ENCODE results near the gene AP1G2.
"Not testable (repeated sequence)": the region's sequence is repeated elsewhere in the genome, so short reads cannot be mapped to it uniquely, and the experiment has no call there.

Gene AP1G2

GRCh38 chr14:23602181-23603095, 34.8 kb upstream of the AP1G2 start:
- no peak overlapping the region for H3K4me3 ChIP-seq
- H3K27ac ChIP-seq = no peak overlapping the region
- DNase-seq = no peak
- peaks cover 0 to 5% of the 10 kb centered on the region in 2 donors for H3K27me3 ChIP-seq
- H3K9me3 ChIP-seq = no peaks in the 10 kb centered on the region
- H3K4me1 ChIP-seq = no peaks in the 10 kb centered on the region
- no peaks in the 10 kb centered on the region for H3K36me3 ChIP-seq
- intact Hi-C loops (cut with DNase I; ENCODE audit: low total_unique reads) = no loop called here
- TF ChIP-seq CTCF (IDR thresholded peaks at IDR 0.05) = no peak

GRCh38 chr14:23601845-23602180, 34.2 kb upstream of the AP1G2 start:
- Histone ChIP-seq H3K9me3 (no peaks in the 10 kb centered on the region), H3K27ac (no peak overlapping the region), H3K4me1 (no peaks in the 10 kb centered on the region), H3K27me3 (no peaks in the 10 kb centered on the region), H3K4me3 (no peak overlapping the region), H3K36me3 (no peaks in the 10 kb centered on the region)
- no peak for TF ChIP-seq CTCF (IDR thresholded peaks at IDR 0.05)
- intact Hi-C loops (cut with DNase I; ENCODE audit: low total_unique reads) = no loop called here
- DNase-seq = no peak

- intact Hi-C loops (cut with DNase I; ENCODE audit: low total_unique reads) = no loop called here
- Histone ChIP-seq H3K27ac (no peak overlapping the region), H3K4me3 (no peak overlapping the region), H3K27me3 (no peaks in the 10 kb centered on the region), H3K36me3 (no peaks in the 10 kb centered on the region), H3K4me1 (no peaks in the 10 kb centered on the region), H3K9me3 (no peaks in the 10 kb centered on the region)
- no peak for DNase-seq
- no peak for TF ChIP-seq CTCF (IDR thresholded peaks at IDR 0.05)
Measured at GRCh38 chr14:23601424-23601823, 33.8 kb upstream of the AP1G2 start.

- Histone ChIP-seq H3K36me3 (no peaks in the 10 kb centered on the region), H3K4me3 (no peak overlapping the region), H3K9me3 (no peaks in the 10 kb centered on the region), H3K27me3 (no peaks in the 10 kb centered on the region), H3K4me1 (no peaks in the 10 kb centered on the region), H3K27ac (no peak overlapping the region)
- intact Hi-C loops (cut with DNase I; ENCODE audit: low total_unique reads) = no loop called here
- no peak for TF ChIP-seq CTCF (IDR thresholded peaks at IDR 0.05)
- no peak for DNase-seq
Measured at GRCh38 chr14:23600806-23601205, 33.2 kb upstream of the AP1G2 start.

- H3K36me3 ChIP-seq = no peaks in the 10 kb centered on the region
- H3K4me1 ChIP-seq = no peaks in the 10 kb centered on the region
- H3K27me3 ChIP-seq = no peaks in the 10 kb centered on the region
- DNase-seq = no peak
- no peak for TF ChIP-seq CTCF (IDR thresholded peaks at IDR 0.05)
- H3K9me3 ChIP-seq = no peaks in the 10 kb centered on the region
- intact Hi-C loops (cut with DNase I; ENCODE audit: low total_unique reads) = no loop called here
- H3K27ac ChIP-seq = no peak overlapping the region
- no peak overlapping the region for H3K4me3 ChIP-seq
Measured at GRCh38 chr14:23600322-23600707, 32.7 kb upstream of the AP1G2 start.

- DNase-seq; H3K4me1 ChIP-seq; H3K36me3 ChIP-seq; H3K27me3 ChIP-seq; H3K4me3 ChIP-seq; intact Hi-C loops (cut with DNase I; ENCODE audit: low total_unique reads); H3K9me3 ChIP-seq; H3K27ac ChIP-seq: not testable (repeated sequence)
Measured at GRCh38 chr14:23594191-23594590, 26.6 kb upstream of the AP1G2 start.

Data from tibial artery (tissue), 4 donors.